ENCODE measurements around the gene WDR5.

WDR5 gene

DNA sequence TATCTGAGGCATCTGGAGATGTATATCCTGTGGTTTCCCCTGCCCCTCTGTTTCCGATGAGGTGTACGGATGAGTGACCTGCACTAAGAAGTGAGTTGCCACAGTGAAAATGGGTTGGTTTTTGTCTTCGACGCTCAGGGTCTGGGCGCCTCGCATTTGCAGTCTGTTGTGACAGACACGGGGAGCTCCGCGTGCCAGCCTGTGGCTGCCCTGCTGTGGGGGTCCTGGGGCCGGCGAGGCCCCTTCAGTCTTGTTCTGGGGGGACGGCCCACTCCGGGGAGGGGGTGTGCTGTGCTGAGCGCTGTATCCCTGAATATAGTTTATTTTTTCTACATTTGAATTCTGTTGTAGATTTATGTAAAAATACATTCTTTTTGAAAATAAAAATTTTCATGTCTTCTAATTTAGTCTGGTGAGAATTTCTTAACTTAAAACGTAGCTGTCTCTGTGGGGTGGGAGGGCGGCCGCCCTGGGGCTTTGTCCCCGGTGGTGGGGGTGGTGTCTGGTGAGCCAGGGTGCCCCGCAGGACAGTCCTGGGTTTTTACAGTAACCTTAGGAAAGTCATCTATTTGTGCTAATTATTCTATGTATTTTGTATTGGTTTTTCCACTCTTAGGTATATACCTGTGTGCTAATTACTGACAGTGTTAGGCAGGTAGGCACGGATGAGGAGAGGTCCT lies 23.8 kb downstream of the WDR5 start:
- no peak for DNase-seq

GRCh38 chr9:134161647-134162046 lies 25.8 kb downstream of the WDR5 start:
- DNase-seq = no peak

- DNase-seq = no peak
These were observed 26.4 kb downstream of the WDR5 start for GRCh38 chr9:134162212-134162775.

- DNase-seq = no peak
These were observed 27.1 kb downstream of the WDR5 start for GRCh38 chr9:134162926-134163370.

DNA sequence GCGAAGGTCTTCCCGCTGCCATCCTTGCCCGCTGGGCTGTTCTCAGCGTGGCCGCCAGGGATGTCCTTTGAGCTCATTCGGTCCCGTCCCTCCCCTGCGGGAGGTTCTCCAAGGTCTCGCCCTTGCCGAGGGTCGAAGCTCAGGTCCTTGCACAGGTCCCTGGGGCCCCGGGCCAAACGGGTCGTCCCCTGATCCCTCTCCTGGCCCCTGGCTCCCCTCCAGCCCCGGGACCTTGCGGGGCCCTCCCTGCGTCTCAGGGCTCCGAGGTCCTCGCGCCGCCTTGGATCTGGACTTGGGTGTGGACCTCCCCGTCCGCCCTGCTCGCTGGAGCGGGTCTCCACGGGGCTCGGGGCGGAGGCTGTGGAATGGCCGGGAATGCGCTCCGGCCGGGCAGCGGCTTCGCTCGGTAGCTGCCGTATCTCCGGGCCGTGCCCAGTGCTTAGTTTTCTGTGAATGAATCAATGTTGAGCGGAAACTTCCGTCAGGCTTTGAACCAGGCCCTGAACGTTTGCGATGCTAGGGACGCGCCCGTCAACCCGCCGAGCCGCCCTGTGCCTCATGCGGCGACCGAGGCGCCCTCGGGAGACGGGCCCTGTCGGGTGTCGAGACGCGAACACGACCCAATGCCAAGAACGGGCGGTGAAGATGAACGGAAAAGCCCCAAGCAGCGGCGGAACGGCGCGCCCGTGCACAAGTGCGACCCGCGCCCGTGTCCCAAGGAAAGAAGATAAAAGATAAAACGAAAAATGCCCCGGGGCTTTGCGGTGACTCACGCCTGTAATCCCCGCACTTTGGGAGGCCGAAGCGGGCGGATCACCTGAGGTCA lies 27.7 kb downstream of the WDR5 start:
- DNase-seq = peak; percentile 3 to 17

- no peak for DNase-seq
These were observed 29.0 kb downstream of the WDR5 start for GRCh38 chr9:134164879-134165278.

DNA sequence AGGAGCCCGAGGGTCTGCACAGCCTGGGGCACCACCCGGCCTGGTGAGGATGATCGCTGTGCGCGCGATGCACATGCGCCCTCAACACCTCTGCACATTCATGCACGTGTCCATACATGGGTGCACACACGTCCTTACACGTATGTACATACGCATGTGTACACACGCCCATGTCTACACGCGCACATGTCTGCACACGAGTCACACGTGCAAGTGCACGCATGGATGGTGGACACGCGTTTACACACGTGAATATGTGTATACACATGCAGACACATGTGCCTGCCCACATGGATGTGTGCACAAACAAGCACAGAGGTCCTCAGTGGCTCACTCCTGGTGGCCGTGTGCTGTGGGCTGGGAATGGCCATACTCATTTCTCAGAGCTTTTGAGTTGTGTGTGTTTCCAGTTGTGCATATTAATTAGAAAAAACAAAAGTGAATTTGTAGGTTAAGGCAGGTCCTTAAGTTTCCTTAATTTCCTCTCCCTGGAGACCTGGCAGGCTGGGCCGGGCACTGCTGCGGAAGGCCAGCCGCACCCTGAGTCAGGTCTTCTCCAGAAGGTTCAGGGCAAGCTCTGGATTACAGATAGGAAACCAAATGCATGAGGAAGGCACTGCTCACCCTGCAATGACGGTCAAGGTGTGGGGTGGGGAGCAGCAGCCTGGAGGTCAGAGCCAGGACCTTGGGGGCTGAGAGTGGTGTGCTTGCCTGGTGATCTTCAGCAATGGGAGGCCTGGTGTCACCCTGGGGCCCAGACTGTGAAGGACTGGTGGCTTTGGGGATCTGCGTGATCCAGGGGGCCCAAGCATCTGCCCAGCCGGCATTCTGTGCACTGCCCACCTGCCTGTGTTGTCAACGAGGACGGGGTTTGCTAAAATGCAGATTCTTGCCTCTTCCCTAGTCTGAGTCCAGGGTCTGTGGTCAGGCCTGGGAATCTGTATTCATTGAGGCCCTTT lies 29.8 kb downstream of the WDR5 start:
- no peak for DNase-seq

DNA sequence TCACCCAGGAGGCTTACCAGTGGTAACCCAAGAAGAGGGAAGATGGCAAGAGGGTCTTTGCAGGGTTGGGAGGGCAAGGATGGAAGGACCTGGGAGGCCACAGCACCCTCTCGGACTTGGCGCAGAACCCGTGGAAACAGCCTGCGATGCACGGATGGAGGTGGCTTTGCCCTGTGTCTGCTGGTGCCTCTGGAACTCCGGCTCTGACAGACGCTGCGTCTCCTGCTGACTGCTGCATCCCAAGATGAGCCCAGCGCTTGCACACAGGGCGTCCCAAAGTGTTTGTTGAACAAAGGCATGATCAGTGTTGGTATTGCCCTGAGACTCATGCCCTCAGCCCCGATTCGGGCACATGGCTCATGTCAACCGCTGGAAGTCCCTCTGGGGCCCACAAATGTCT lies 30.5 kb downstream of the WDR5 start:
- DNase-seq = no peak

- DNase-seq = no peak
These were observed 31.6 kb downstream of the WDR5 start for GRCh38 chr9:134167530-134167931.

- DNase-seq = no peak
These were observed 33.1 kb downstream of the WDR5 start for GRCh38 chr9:134168757-134169550.

- DNase-seq = no peak
These were observed 34.0 kb downstream of the WDR5 start for GRCh38 chr9:134169724-134170401.

DNA sequence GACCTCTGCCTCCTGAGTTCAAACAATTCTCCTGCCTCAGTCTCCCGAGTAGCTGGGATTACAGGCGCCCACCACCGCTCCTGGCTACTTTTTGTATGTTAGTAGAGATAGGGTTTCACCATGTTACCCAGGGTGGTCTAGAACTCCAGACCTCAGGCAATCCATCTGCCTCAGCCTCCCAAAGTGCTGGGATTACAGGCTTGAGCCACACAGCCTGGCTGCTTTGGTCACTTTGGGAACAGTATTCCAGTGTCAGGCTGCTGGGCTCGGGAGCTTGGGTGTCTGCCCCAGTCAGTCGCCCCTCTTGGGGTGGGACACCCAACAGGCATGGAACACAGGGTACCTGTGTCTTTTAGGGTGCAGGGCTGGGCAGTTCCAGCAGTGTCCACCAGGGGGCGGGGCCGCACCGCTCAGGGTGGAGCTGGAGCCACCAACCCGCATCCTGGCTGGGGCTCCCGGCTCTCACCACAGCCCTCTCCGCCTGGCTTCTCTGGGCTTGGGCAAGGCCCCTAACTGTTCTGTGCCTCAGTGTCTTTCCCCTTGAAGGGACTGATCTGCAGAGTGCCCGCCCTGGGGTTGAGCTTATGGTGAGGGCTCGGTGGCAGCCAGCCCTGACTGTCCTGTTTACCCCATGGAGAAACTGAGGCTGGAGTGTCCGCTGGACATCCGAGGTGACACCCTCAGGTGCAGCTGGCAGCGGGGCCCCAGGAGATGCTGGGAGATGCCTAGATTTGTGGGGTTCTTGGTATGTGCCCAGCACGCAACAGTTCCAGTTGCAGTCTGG lies 34.8 kb downstream of the WDR5 start:
- DNase-seq = no peak

DNA sequence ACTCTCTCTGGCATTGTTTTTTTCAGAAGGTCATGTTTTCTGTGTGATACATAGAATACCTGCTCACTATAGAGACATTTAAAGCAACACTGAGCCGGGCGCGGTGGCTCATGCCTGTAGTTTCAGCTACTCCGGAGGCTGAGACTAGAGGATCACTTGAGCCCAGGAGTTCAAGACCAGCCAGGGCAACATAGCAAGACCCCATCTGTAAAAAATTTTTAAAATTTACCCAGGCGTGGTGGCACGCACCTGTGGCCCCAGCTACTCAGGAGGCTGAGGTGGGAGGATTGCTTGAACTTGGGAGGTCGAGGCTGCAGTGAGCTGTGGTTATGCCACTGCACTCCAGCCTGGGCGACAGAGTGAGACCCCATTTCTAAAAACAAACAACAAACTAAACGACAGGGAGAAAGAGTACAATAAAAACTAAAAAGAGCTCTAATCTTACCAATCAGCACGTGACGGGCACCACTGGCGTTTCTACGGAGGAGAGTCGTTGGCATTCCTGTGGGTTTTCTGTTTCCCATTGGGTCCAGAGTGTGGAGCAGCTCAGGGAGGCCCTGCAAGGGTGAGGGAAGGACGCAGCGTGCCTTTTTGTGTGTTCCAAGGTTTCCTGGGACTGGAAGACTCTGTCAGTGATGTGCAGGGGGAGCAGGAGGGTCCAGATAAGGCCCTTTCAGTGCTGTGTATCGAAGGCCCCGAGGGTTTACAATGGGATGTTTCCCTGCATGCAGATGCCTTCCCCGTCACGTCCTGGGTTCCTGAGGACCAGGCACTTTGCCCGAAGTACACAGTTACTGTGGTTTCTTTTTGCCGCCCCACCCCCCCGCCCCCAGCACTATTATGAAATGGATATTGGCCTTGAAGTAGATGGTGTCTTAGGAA lies 35.7 kb downstream of the WDR5 start:
- no peak for DNase-seq

- no peak for DNase-seq
These were observed 36.6 kb downstream of the WDR5 start for GRCh38 chr9:134172198-134173126.

GRCh38 chr9:134173127-134174072 lies 37.5 kb downstream of the WDR5 start:
- no peak for DNase-seq

- DNase-seq = no peak
These were observed 38.2 kb downstream of the WDR5 start for GRCh38 chr9:134174073-134174449.

Data from NCI-H2081 (cell line).